Bronchial epithelial cell (primary cell): ENCODE data around the gene LBX2. TPM values are rescaled to one million over a fixed set of nuclear protein-coding genes. Genes with fewer than 3 reads are reported as not detected.

Source experiments
- DNase-seq: peaks from one replicate; pipeline ENCODE4 v3.0.0-alpha.2; 2010; ENCODE audit warnings: low read depth
- FAIRE-seq: peaks from 2 replicates; lab custom pipeline; 2011; peaks lifted over from hg19 to GRCh38; lab: Jason Lieb, UNC
- H3K27me3 ChIP-seq: 2 replicates; pipeline ENCODE4 v1.5.1; 2011; ENCODE audit warnings: low read length; ENCODE audit not compliant: control insufficient read depth, insufficient read depth
- H3K36me3 ChIP-seq: 2 replicates; pipeline ENCODE4 v1.5.1; 2011; ENCODE audit warnings: low read length; ENCODE audit not compliant: control insufficient read depth, insufficient read depth
- H3K4me3 ChIP-seq: 2 replicates; pipeline ENCODE4 v1.5.1; 2011; ENCODE audit warnings: mild to moderate bottlenecking, low read depth, low read length, control low read depth
- total RNA-seq: library from RNA; depleted of rRNA; stranded (reverse); fragments of >200 nt; gene quantifications from 2 replicates; pipeline ENCODE4 v1.2.1, GENCODE V29; 2014
- TF ChIP-seq, protein P1 (sequence below): IDR thresholded peaks from 2 replicates; pipeline ENCODE4 v1.5.1; 2011; ENCODE audit warnings: mild to moderate bottlenecking, moderate library complexity, low read length, control low read depth, inconsistent platforms; ENCODE audit not compliant: insufficient read depth, severe bottlenecking

Gene LBX2
- total RNA-seq, 1 donor from 2014 or later, result 0.53 TPM

DNA sequence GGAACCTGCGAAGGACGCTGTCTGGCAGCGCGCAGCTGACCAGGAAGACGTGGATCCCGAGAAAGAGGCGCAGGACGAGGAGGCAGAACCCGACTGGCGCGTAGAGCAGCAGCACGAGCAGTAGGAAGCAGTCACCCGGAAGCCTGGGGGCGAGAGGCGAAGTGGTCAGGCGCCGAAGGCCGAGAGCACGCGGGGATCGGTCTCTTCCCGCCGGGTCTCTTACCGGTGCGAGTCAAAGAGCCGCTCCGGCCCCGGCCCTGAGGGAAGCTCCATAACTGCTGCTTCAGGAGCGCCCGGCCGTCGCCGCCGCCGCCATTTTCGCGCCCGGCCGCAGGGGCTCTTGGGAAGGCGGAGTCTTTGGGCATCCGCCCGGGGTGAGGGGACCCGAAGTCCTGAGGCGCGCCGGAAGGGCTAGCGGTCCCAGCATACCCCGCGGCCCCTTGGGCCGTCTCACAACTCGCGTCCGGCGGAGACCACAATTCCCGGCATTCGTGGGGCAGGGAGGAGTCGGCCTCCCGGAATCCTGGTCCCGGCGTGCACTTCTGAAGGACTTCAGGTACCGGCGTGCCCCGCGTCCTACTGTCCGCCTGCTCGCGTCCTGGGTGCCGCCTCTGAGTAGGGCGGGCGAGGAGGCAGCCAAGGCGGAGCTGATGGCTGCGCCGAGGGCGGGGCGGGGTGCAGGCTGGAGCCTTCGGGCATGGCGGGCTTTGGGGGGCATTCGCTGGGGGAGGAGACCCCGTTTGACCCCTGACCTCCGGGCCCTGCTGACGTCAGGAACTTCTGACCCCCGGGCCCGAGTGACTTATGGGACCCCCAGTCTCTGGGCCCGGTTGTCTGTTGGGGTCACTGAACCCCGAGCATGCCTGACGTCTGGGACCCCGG is 30.2 kb upstream of the LBX2 start, which contains the start of the genes AUP1 and HTRA2:
Gene AUP1 (minus strand): TSS at position 350 of the 882 bp plus-strand sequence. CDS start 77 bp downstream, at position 273.
Gene HTRA2 (plus strand): TSS at position 577 of the 882 bp plus-strand sequence. CDS start 74 bp downstream, at position 651.
- no peaks in the 10 kb centered on the region for H3K27me3 ChIP-seq
- peaks cover 16% of the 10 kb centered on the region for H3K36me3 ChIP-seq
- TF ChIP-seq, protein P1, sequence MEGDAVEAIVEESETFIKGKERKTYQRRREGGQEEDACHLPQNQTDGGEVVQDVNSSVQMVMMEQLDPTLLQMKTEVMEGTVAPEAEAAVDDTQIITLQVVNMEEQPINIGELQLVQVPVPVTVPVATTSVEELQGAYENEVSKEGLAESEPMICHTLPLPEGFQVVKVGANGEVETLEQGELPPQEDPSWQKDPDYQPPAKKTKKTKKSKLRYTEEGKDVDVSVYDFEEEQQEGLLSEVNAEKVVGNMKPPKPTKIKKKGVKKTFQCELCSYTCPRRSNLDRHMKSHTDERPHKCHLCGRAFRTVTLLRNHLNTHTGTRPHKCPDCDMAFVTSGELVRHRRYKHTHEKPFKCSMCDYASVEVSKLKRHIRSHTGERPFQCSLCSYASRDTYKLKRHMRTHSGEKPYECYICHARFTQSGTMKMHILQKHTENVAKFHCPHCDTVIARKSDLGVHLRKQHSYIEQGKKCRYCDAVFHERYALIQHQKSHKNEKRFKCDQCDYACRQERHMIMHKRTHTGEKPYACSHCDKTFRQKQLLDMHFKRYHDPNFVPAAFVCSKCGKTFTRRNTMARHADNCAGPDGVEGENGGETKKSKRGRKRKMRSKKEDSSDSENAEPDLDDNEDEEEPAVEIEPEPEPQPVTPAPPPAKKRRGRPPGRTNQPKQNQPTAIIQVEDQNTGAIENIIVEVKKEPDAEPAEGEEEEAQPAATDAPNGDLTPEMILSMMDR, result no peak
- FAIRE-seq (no peak), DNase-seq (peak; percentile 97)
- peak within 1 kb of the TSS; percentile 92 for H3K4me3 ChIP-seq

DNA sequence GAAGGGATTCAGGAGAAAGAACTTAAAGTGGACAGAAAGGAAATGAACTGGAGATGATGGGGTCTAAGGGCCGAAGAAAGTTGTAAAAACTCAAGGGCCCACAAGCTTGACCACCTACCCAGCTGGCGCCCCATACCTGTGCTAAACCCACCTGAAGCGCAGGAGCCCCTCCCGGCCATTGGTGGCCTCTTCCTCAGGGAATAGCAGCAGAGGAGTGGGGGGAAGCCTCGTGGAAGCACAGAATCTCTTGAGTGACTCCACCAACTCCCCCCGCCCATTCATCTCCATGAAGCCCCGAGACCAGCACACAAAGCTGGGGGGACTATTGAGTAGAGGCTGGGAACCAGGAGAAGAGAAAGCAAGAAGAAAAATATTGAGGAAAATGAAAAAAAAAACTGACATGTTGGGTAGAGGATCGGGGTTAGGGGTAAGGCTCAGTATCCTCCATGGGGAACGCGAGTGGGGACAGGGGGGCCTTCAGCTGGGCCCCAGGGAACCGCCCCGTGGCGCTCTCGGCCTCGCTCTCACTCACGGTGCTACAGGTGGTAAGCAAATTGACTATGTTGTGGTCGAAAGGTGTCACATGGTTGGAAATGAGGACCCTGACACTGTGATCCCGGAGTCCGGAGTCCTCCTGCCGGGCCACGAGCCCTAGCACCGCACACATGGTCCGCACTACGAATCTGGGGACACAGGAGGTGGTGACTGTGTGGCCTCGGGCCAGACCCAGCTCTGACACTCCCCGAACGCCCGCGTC is 29.4 kb upstream of the LBX2 start:
- TF ChIP-seq, protein P1, result no peak
- H3K36me3 ChIP-seq, result peaks cover 16% of the 10 kb centered on the region
- FAIRE-seq, result no peak
- DNase-seq, result no peak
- H3K27me3 ChIP-seq, result no peaks in the 10 kb centered on the region
- peak overlapping the region; percentile 92 for H3K4me3 ChIP-seq

DNA sequence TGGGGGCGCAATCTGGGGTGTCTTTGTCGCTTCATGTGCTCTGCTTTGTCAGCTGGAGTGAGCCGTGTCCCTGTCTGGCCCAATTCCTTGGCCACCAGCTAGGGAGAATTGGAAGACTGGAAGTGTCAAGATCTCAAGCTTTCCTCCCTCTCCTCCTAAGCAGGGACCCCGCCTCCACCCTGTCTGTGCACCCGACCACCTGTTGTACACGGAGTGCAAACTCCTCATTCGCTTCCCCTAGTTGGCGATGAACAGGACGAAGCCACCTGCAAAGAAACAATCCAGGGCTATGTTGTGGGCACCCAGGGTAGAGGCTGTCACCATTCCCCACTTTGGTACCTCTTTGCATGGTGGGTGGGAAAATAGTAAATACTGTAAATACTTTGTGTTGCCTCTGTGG is 28.3 kb upstream of the LBX2 start:
- no peak for FAIRE-seq
- H3K27me3 ChIP-seq, result no peaks in the 10 kb centered on the region
- H3K36me3 ChIP-seq, result peaks cover 13% of the 10 kb centered on the region
- TF ChIP-seq, protein P1, result no peak
- no peak for DNase-seq
- no peak overlapping the region for H3K4me3 ChIP-seq

DNA sequence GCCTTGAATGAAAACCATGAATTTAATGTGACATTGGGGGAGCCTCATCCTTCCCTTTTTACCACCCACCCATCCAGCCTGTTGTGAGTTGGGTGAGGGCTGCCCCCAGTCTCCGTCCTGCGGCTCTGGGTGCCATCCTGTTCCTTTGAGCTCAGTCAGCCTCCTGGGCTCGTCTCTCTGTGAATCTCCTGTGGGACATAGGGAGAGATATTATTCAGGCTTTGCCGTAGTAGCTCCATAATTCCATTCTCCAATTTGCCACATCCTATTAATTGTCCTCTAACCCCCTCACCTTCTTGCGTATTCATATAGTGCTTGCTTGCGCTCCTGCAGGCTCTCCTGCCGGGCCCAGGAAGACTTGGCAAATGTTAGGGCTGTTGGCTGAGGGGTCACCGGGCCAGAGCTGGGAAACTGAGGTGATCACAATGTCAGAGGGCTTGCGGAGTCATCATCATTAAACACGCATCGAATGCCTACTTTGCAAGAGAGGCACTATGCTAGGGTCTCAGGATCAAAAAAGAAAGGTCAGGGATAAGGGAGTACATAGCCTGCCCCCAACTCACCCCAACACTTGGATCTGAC is 27.3 kb upstream of the LBX2 start:
- H3K4me3 ChIP-seq, result no peak overlapping the region
- no peaks in the 10 kb centered on the region for H3K27me3 ChIP-seq
- FAIRE-seq, result no peak
- peaks cover 9% of the 10 kb centered on the region for H3K36me3 ChIP-seq
- TF ChIP-seq, protein P1, result no peak
- no peak for DNase-seq

DNA sequence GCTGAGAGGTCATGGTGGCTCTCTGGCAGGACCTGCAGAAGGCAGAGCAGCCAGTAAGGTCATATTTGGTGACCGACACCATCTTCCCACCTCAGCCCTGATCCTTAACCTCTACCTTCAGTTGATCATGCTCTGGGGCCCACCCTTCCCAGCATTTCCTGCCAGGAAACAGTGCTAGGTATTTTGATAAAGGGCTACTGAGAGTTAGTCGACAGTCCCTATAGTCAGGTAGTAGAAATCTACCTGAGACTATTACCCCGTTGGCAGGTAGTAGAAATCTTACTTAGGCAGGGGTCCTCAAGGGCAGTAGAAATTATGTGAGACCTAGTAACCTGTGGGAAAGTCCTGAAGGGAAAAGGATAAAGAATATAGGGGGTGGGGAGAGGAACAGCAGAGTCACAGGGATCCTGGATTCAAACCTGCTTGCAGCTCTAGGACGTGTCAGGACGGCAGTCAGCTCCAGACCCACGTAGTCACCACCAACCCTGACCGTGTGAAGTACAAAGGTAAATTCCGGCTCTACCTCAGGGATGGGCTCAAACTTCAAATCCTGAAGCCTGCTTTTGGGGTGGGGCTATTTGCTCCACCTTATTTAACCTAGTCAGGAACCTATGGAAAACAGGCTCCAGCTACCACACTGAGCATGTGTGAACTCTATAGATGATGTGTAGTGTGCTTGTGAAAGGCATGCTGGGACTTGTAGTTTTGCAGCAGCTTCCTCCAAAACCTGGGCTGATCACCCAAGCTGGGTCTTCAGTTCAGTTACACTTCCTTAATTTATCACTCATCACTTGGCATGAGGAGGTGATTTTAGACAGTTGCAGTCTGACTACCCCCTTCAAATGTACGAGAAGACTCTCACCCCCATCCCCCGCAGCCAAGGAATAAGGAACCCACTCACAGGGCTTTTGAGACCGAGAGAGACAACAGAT is 26.6 kb upstream of the LBX2 start, which contains the start of gene DQX1:
Gene DQX1 (minus strand): TSS at position 515 of the 932 bp plus-strand sequence. CDS start 502 bp downstream, at position 13.
- no peaks in the 10 kb centered on the region for H3K27me3 ChIP-seq
- no peak for FAIRE-seq
- TF ChIP-seq, protein P1, result no peak
- H3K36me3 ChIP-seq, result peaks cover 9% of the 10 kb centered on the region
- peak; percentile 100 for DNase-seq
- H3K4me3 ChIP-seq, result peak within 1 kb of the TSS; percentile 28
